Liver (tissue), 9 donors: ENCODE data around the gene THBS2. TPM values are rescaled to one million over a fixed set of nuclear protein-coding genes. Genes with fewer than 3 reads are reported as not detected.

Experiments
- DNase-seq: peaks from one replicate; pipeline ENCODE4 v3.0.0-alpha.2; 2017; ENCODE audit warnings: low spot score
- H3K27ac ChIP-seq, 2 donors: one replicate each; pipeline ENCODE4 v1.7.0; 2013; ENCODE audit warnings: inconsistent platforms in 2 of 2, low read length in 2 of 2, control low read depth in 1 of 2, low read depth in 1 of 2, mild to moderate bottlenecking in 1 of 2
- H3K27me3 ChIP-seq, 4 donors: one replicate each; pipeline versions ENCODE4 v1.6.1 to v1.7.0; 2013; ENCODE audit warnings: low read length in 3 of 4, inconsistent platforms in 1 of 4, mild to moderate bottlenecking in 1 of 4, moderate library complexity in 1 of 4; ENCODE audit not compliant: control insufficient read depth in 4 of 4, insufficient read depth in 4 of 4
- H3K36me3 ChIP-seq, 4 donors: one replicate each; pipeline versions ENCODE4 v1.6.1 to v1.7.0; 2013; ENCODE audit warnings: low read length in 3 of 4, mild to moderate bottlenecking in 3 of 4, low read depth in 1 of 4, moderate library complexity in 1 of 4; ENCODE audit not compliant: control insufficient read depth in 4 of 4, insufficient read depth in 3 of 4
- H3K4me1 ChIP-seq, 4 donors: one replicate each; pipeline versions ENCODE4 v1.6.1 to v1.7.0; 2013; ENCODE audit warnings: low read length in 3 of 4, mild to moderate bottlenecking in 3 of 4, moderate library complexity in 1 of 4; ENCODE audit not compliant: control insufficient read depth in 4 of 4, insufficient read depth in 4 of 4
- H3K4me3 ChIP-seq, 3 donors: one replicate each; pipeline versions ENCODE4 v1.6.1 to v1.7.0; 2013; ENCODE audit warnings: low read length in 3 of 3, control low read depth in 1 of 3, low read depth in 1 of 3, mild to moderate bottlenecking in 1 of 3
- H3K9ac ChIP-seq, 2 donors: one replicate each; pipeline ENCODE4 v1.7.0; 2013; ENCODE audit warnings: low read length in 2 of 2, mild to moderate bottlenecking in 2 of 2, moderate library complexity in 2 of 2, control low read depth in 1 of 2, low read depth in 1 of 2
- H3K9me3 ChIP-seq, 4 donors: one replicate each; pipeline versions ENCODE4 v1.6.1 to v1.7.0; 2013; ENCODE audit warnings: low read length in 3 of 4; ENCODE audit not compliant: control insufficient read depth in 4 of 4
- EGR1 ChIP-seq, 2 donors: IDR thresholded peaks; 2 replicates each; pipeline ENCODE4 v1.6.1; 2016 to 2018; ENCODE audit warnings: antibody characterized with exemption in 2 of 2, low read depth in 2 of 2
- FOXA1 ChIP-seq: IDR thresholded peaks from 2 replicates; pipeline ENCODE4 v1.6.1; 2016; ENCODE audit warnings: antibody characterized with exemption
- FOXA2 ChIP-seq: IDR thresholded peaks from 2 replicates; pipeline ENCODE4 v1.6.1; 2016; ENCODE audit warnings: antibody characterized with exemption
- GABPA ChIP-seq, 2 donors: IDR thresholded peaks in 1 of 2; conservative IDR thresholded peaks in 1 of 2; 2 replicates each; pipeline ENCODE4 v1.6.1; 2016; ENCODE audit warnings: antibody characterized with exemption in 2 of 2, mild to moderate bottlenecking in 1 of 2, moderate library complexity in 1 of 2
- HNF4A ChIP-seq, 2 donors: conservative IDR thresholded peaks; 2 replicates each; pipeline ENCODE4 v1.6.1; 2016; ENCODE audit warnings: antibody characterized with exemption in 2 of 2, mild to moderate bottlenecking in 2 of 2
- HNF4G ChIP-seq: IDR thresholded peaks from 2 replicates; pipeline ENCODE4 v1.6.1; 2016; ENCODE audit warnings: antibody characterized with exemption
- JUND ChIP-seq, 2 donors: IDR thresholded peaks; 2 replicates each; pipeline ENCODE4 v1.6.1; 2016; ENCODE audit warnings: antibody characterized with exemption in 2 of 2
- NR2F2 ChIP-seq: IDR thresholded peaks from 2 replicates; pipeline ENCODE4 v1.6.1; 2016; ENCODE audit warnings: antibody characterized with exemption
- RAD21 ChIP-seq, 2 donors: IDR thresholded peaks; 2 replicates each; pipeline ENCODE4 v1.6.1; 2016; ENCODE audit warnings: antibody characterized with exemption in 2 of 2, mild to moderate bottlenecking in 2 of 2
- RXRA ChIP-seq, 2 donors: IDR thresholded peaks; 2 replicates each; pipeline ENCODE4 v1.6.1; 2017 to 2018; ENCODE audit warnings: antibody characterized with exemption in 2 of 2, mild to moderate bottlenecking in 1 of 2
- SP1 ChIP-seq: IDR thresholded peaks from 2 replicates; pipeline ENCODE4 v1.6.1; 2018; ENCODE audit warnings: antibody characterized with exemption, mild to moderate bottlenecking
- YY1 ChIP-seq: IDR thresholded peaks from 2 replicates; pipeline ENCODE4 v1.6.1; 2016; ENCODE audit warnings: antibody characterized with exemption, mild to moderate bottlenecking
- WGBS: extraction: QIAGEN DNeasy Blood & Tissue Kit; methylation state at CpG from one replicate; pipeline ENCODE4 v1.1.7; 2013; 5-methylcytosine and 5-hydroxymethylcytosine counted together
- polyA plus RNA-seq, 2 donors: library from polyadenylated mRNA; stranded (reverse) in 1 of 2; unstranded in 1 of 2; fragments of 200-250 nt in 1 of 2; fragments of >200 nt in 1 of 2; fragmentation: Nextera tagmentation in 1 of 2; extraction: Ambion mirVana in 1 of 2; gene quantifications; one replicate each; pipeline versions ENCODE4 v1.2.1 to v1.2.3, GENCODE V29; 2013 to 2015
- total RNA-seq, 2 donors: library from RNA; depleted of rRNA; stranded (reverse); fragments of >200 nt; gene quantifications; one replicate each; pipeline ENCODE4 v1.2.3, GENCODE V29; 2014
- TF ChIP-seq, protein P1 (sequence below): IDR thresholded peaks from 2 replicates; pipeline ENCODE4 v1.6.1; 2016; ENCODE audit warnings: antibody characterized with exemption
- TF ChIP-seq, protein P2 (sequence below): IDR thresholded peaks from 2 replicates; pipeline ENCODE4 v1.6.1; 2016; ENCODE audit warnings: antibody characterized with exemption
- TF ChIP-seq, protein P3 (sequence below): IDR thresholded peaks from 2 replicates; pipeline ENCODE4 v1.6.1; 2016; ENCODE audit warnings: antibody characterized with exemption
- TF ChIP-seq, protein P4 (sequence below): IDR thresholded peaks from 2 replicates; pipeline ENCODE4 v1.6.1; 2016; ENCODE audit warnings: antibody characterized with exemption, mild to moderate bottlenecking
- donor health status: healthy.
- donor health status: healthy.
- donor health status: healthy.
- donor health status: healthy.
- donor health status: healthy.

THBS2 gene
- total and polyA plus RNA-seq, 4 donors, result 0.35 to 7.6 (median 6.2) TPM

DNA sequence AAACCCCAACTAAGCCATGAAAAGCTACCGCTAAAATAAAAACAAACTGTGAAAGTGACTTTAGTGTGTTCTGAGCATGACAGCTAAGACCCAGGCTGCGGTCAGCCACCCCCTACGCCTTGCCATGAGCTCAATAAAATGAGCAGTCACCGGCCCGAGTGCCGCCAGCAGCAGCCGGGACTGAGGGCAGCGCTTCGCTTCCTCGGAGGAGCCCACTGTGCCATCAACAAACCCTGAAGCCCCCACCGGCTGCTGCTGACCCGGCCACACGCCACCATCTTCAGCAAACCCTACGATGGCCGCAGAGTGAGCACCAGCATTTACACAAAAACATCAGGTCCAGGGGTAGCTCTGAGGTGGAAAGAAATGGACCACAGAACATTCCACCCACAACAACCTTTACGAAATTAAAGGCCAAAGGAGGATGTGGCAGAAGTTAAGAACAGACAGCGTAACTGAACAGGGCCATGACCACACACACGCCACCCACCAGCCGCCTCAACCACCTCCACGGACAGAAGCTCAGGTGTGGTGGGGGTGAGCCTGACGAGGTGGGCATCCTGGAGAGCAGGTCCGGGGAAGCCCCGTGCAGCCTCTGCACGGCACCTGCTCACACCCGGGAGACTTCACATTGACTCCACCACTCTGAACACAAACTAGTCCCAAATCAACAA is 67.0 kb downstream of the THBS2 start (continued):
- TF ChIP-seq FOXA1 (no peak), SP1 (no peak), NR2F2 (no peak)
- TF ChIP-seq, protein P1, sequence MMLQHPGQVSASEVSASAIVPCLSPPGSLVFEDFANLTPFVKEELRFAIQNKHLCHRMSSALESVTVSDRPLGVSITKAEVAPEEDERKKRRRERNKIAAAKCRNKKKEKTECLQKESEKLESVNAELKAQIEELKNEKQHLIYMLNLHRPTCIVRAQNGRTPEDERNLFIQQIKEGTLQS, result no peak
- TF ChIP-seq, protein P2, sequence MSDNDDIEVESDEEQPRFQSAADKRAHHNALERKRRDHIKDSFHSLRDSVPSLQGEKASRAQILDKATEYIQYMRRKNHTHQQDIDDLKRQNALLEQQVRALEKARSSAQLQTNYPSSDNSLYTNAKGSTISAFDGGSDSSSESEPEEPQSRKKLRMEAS, result no peak

DNA sequence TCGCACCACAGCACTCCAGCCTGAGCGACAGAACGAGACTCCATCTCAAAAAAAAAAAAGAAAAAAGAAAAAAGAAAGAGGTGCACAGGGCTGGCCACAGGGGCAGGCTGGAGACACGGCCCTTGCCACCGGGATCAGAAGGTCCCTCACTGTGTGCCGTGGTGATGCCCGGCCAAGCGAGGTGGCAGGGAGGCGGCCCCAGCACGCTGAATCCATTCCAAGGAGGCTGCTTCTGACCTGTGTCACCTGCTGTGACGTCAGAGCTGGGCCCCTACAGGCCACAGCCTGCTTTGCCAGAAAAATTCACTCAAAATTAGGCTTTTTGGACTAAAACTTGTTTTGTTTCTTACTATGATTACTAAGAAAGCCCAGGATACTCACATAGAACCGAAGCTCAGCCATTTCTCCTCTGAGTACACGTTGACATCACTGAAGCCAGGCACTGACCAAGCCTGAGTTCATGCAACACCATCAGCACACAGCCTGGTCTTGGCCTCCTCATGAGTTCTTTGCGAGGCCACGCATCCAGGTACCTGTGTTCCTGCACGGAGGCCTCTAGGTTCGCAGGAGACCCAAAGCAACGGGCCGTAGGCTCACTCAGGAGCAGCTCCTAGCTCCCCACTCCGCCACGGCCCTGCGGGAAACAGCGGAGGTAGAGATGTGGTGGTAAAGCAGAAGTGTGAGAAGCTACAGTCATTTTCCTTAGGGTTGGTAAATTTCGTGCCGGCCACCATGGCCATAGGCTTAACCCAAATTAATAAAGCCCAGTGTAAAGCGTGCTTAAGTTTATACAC is 67.8 kb downstream of the THBS2 start:
- H3K9ac ChIP-seq, result no peak overlapping the region
- no peak overlapping the region for H3K4me3 ChIP-seq
- no peaks in the 10 kb centered on the region for H3K36me3 ChIP-seq
- 88% methylated on average over 26 of the region's 26 CpGs for WGBS
- no peak for DNase-seq
- H3K27me3 ChIP-seq, result no peaks in the 10 kb centered on the region
- TF ChIP-seq HNF4G (no peak), FOXA2 (no peak), RXRA (IDR thresholded peaks at IDR 0.05) (no peak), JUND (IDR thresholded peaks at IDR 0.05) (no peak), RAD21 (IDR thresholded peaks at IDR 0.05) (no peak), GABPA (IDR thresholded peaks at IDR 0.05 in 1 of 2, conservative IDR thresholded peaks at IDR 0.05 in 1 of 2) (no peak), YY1 (no peak), EGR1 (IDR thresholded peaks at IDR 0.05; ENCODE audit: low read depth in 2 of 2) (no peak), HNF4A (conservative IDR thresholded peaks at IDR 0.05) (no peak), FOXA1 (no peak), SP1 (no peak)
- TF ChIP-seq, protein P1, result no peak
- TF ChIP-seq, protein P2, result no peak
- TF ChIP-seq, protein P3, sequence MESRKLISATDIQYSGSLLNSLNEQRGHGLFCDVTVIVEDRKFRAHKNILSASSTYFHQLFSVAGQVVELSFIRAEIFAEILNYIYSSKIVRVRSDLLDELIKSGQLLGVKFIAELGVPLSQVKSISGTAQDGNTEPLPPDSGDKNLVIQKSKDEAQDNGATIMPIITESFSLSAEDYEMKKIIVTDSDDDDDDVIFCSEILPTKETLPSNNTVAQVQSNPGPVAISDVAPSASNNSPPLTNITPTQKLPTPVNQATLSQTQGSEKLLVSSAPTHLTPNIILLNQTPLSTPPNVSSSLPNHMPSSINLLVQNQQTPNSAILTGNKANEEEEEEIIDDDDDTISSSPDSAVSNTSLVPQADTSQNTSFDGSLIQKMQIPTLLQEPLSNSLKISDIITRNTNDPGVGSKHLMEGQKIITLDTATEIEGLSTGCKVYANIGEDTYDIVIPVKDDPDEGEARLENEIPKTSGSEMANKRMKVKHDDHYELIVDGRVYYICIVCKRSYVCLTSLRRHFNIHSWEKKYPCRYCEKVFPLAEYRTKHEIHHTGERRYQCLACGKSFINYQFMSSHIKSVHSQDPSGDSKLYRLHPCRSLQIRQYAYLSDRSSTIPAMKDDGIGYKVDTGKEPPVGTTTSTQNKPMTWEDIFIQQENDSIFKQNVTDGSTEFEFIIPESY, result no peak
- TF ChIP-seq, protein P4, sequence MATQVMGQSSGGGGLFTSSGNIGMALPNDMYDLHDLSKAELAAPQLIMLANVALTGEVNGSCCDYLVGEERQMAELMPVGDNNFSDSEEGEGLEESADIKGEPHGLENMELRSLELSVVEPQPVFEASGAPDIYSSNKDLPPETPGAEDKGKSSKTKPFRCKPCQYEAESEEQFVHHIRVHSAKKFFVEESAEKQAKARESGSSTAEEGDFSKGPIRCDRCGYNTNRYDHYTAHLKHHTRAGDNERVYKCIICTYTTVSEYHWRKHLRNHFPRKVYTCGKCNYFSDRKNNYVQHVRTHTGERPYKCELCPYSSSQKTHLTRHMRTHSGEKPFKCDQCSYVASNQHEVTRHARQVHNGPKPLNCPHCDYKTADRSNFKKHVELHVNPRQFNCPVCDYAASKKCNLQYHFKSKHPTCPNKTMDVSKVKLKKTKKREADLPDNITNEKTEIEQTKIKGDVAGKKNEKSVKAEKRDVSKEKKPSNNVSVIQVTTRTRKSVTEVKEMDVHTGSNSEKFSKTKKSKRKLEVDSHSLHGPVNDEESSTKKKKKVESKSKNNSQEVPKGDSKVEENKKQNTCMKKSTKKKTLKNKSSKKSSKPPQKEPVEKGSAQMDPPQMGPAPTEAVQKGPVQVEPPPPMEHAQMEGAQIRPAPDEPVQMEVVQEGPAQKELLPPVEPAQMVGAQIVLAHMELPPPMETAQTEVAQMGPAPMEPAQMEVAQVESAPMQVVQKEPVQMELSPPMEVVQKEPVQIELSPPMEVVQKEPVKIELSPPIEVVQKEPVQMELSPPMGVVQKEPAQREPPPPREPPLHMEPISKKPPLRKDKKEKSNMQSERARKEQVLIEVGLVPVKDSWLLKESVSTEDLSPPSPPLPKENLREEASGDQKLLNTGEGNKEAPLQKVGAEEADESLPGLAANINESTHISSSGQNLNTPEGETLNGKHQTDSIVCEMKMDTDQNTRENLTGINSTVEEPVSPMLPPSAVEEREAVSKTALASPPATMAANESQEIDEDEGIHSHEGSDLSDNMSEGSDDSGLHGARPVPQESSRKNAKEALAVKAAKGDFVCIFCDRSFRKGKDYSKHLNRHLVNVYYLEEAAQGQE, result no peak
- H3K9me3 ChIP-seq, result no peaks in the 10 kb centered on the region
- no peak overlapping the region for H3K27ac ChIP-seq
- H3K4me1 ChIP-seq, result no peaks in the 10 kb centered on the region
